Smooth muscle cell (in vitro differentiated cells): Measurements from ENCODE around the gene CFAP57. TPM values are rescaled to one million over a fixed set of nuclear protein-coding genes. Genes with fewer than 3 reads are reported as not detected.

Experiments
- DNase-seq: peaks from one replicate; lab custom pipeline; 2025; ENCODE audit not compliant: unreplicated experiment; lab: John Stamatoyannopoulos, UW
- H2AFZ ChIP-seq: fragments of 200-600 bp; sonication (generic); 2 replicates; pipeline ENCODE4 v1.6.0; 2016; ENCODE audit warnings: antibody characterized with exemption, low read depth, mild to moderate bottlenecking
- H3F3A ChIP-seq: fragments of 200-600 bp; sonication (generic); 2 replicates; pipeline ENCODE4 v1.6.0; 2017; ENCODE audit warnings: antibody characterized with exemption, low read depth
- H3K27ac ChIP-seq: fragments of 200-600 bp; sonication (generic); 2 replicates; pipeline ENCODE4 v1.5.1; 2016; ENCODE audit warnings: low read depth, mild to moderate bottlenecking
- H3K27me3 ChIP-seq: fragments of 200-600 bp; sonication (generic); 2 replicates; pipeline ENCODE4 v1.6.1; 2016; ENCODE audit warnings: low read depth, mild to moderate bottlenecking
- H3K36me3 ChIP-seq: fragments of 200-600 bp; sonication (generic); 2 replicates; pipeline ENCODE4 v1.5.1; 2016; ENCODE audit warnings: low read depth
- H3K4me1 ChIP-seq: fragments of 200-600 bp; sonication (generic); 2 replicates; pipeline ENCODE4 v1.5.1; 2016; ENCODE audit warnings: low read depth
- H3K4me2 ChIP-seq: fragments of 200-600 bp; sonication (generic); 2 replicates; pipeline ENCODE4 v1.6.0; 2016; ENCODE audit warnings: mild to moderate bottlenecking
- H3K4me3 ChIP-seq: fragments of 200-600 bp; sonication (generic); 2 replicates; pipeline ENCODE4 v1.5.1; 2016; ENCODE audit warnings: mild to moderate bottlenecking
- H3K79me2 ChIP-seq: fragments of 200-600 bp; sonication (generic); 2 replicates; pipeline ENCODE4 v1.6.0; 2016; ENCODE audit warnings: low read depth, mild to moderate bottlenecking
- H3K9ac ChIP-seq: fragments of 200-600 bp; sonication (generic); 2 replicates; pipeline ENCODE4 v1.6.0; 2016; ENCODE audit warnings: low read depth
- H3K9me3 ChIP-seq: fragments of 200-600 bp; sonication (generic); replicated peaks from 2 replicates; pipeline ENCODE4 v1.5.1; 2016; ENCODE audit warnings: low read depth
- H4K20me1 ChIP-seq: fragments of 200-600 bp; sonication (generic); 2 replicates; pipeline ENCODE4 v1.6.0; 2016; ENCODE audit warnings: low read depth
- WGBS: methylation state at CpG from one replicate; pipeline ENCODE4 v1.1.7; 2016; ENCODE audit warnings: low lambda C conversion rate; 5-methylcytosine and 5-hydroxymethylcytosine counted together
- polyA plus RNA-seq: library from polyadenylated mRNA; unstranded; fragments of >200 nt; fragmentation: Nextera tagmentation; extraction: Ambion mirVana; gene quantifications from 2 replicates; pipeline ENCODE4 v1.2.1, GENCODE V29; 2016
- total RNA-seq: library from RNA; depleted of rRNA; stranded (reverse); fragments of >200 nt; gene quantifications from 2 replicates; pipeline ENCODE4 v1.2.3, GENCODE V29; 2014
- TF ChIP-seq, protein P1 (sequence below): fragments of 200-600 bp; sonication (generic); IDR thresholded peaks from 2 replicates; pipeline ENCODE4 v1.5.1; 2017; ENCODE audit warnings: borderline replicate concordance, mild to moderate bottlenecking, antibody characterized with exemption; ENCODE audit not compliant: insufficient read depth, poor library complexity, severe bottlenecking

The CFAP57 gene
- total and polyA plus RNA-seq, 2 experiments from 2014 or later: 0.22 TPM; not detected in 1

DNA sequence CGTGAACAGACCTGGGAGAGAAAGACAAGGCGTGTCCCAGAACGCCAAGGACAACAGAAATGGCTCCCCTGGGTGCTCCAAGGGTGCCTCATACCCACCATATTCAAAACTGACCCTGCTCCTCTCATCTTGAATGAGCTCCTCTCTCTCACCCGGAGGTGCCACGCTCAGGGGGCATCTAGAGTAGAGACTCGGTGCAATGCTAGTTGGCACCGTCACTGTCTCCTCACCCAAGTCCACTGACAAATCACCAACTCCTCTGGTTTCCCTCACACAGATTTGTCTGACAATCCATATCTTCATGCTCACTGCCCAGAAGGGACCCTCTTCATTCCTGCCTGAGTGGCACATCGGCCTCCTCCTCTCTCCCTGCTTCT lies 102.7 kb downstream of the CFAP57 start:
- no peak overlapping the region for H3K4me3 ChIP-seq
- no peaks in the 10 kb centered on the region for H3K27me3 ChIP-seq
- H2AFZ ChIP-seq: no peak overlapping the region
- H3K4me2 ChIP-seq: no peak overlapping the region
- H3K9ac ChIP-seq: no peak overlapping the region
- H4K20me1 ChIP-seq: no peaks in the 10 kb centered on the region
- no peaks in the 10 kb centered on the region for H3K9me3 ChIP-seq
- TF ChIP-seq, protein P1, sequence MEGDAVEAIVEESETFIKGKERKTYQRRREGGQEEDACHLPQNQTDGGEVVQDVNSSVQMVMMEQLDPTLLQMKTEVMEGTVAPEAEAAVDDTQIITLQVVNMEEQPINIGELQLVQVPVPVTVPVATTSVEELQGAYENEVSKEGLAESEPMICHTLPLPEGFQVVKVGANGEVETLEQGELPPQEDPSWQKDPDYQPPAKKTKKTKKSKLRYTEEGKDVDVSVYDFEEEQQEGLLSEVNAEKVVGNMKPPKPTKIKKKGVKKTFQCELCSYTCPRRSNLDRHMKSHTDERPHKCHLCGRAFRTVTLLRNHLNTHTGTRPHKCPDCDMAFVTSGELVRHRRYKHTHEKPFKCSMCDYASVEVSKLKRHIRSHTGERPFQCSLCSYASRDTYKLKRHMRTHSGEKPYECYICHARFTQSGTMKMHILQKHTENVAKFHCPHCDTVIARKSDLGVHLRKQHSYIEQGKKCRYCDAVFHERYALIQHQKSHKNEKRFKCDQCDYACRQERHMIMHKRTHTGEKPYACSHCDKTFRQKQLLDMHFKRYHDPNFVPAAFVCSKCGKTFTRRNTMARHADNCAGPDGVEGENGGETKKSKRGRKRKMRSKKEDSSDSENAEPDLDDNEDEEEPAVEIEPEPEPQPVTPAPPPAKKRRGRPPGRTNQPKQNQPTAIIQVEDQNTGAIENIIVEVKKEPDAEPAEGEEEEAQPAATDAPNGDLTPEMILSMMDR: no peak
- H3K27ac ChIP-seq: no peak overlapping the region
- H3K36me3 ChIP-seq: no peaks in the 10 kb centered on the region
- no peak for DNase-seq
- H3K4me1 ChIP-seq: peaks cover 8% of the 10 kb centered on the region
- no peaks in the 10 kb centered on the region for H3K79me2 ChIP-seq
- no peaks in the 10 kb centered on the region for H3F3A ChIP-seq
- 97% methylated on average over 8 of the region's 8 CpGs for WGBS

DNA sequence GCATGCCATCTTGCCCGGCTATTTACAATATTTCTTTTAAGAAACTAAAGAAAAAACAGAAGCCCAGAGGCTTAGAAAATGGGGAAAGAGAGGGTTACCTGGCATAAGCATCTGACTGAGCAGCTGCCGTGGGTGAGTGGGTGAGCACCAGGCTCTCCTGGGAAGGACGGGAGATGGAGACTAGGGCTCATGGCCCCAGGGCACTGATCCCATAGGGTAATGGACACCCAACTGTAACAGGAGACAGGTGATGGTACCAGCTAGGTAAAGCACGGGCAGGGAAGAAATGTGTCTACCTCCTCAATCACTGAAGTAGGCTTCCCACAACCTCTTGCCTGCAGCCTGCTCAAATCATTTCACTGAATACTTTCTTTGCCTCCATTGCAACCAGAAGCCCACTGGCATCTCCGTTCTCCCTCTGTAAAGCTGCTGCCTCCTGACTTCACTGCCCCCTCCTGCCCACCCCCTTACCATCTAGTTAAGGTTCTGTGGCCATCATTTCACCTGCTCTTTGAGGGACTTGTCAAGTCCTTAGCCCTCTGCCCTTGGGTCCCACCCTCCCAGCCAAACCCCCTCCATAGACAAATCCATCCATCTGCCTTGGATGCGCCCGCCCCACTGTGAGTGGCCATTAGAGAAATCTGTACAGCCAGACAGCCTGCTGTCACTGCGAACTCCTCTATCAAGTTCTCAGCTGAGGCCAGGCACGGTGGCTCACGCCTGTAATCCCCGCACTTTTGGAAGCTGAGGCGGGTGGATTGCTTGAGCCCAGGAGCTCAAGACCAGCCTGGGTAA lies 103.9 kb downstream of the CFAP57 start:
- no peak overlapping the region for H3K4me2 ChIP-seq

DNA sequence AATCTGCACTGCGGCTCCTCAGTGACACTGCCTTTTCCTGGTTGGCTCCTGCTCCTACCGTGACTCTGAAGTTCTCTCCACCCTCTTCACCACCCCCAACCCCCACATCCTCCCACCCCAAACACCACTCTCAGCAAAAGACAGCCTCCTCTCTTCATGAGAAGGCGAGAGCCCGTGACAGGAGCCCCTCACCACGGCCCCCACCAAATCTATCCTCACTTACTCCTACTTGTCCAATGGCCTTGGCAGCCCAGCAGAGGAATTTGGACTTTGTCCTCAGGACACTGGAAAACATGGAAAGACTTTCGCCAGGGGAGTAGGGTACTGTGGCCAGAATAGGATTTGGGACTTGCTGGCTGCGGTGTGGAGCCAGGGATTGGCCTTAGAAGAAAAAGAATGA lies 104.5 kb downstream of the CFAP57 start:
- Histone ChIP-seq H3K9me3 (no peaks in the 10 kb centered on the region), H3K4me2 (no peak overlapping the region), H3K4me1 (no peaks in the 10 kb centered on the region), H4K20me1 (no peaks in the 10 kb centered on the region), H3K4me3 (no peak overlapping the region), H3K27ac (no peak overlapping the region), H3K36me3 (no peaks in the 10 kb centered on the region), H2AFZ (no peak overlapping the region), H3K27me3 (no peaks in the 10 kb centered on the region), H3K9ac (no peak overlapping the region), H3F3A (no peaks in the 10 kb centered on the region), H3K79me2 (no peaks in the 10 kb centered on the region)
- DNase-seq: no peak
- TF ChIP-seq, protein P1: no peak
- 90% methylated on average over 7 of the region's 7 CpGs for WGBS

More for the DNA sequence above, 103.9 kb downstream of the CFAP57 start:
- Histone ChIP-seq H3K4me3 (no peak overlapping the region), H3K4me1 (peaks cover 5% of the 10 kb centered on the region), H3F3A (no peaks in the 10 kb centered on the region), H4K20me1 (no peaks in the 10 kb centered on the region), H3K79me2 (no peaks in the 10 kb centered on the region), H3K9ac (no peak overlapping the region), H3K27ac (no peak overlapping the region), H3K36me3 (no peaks in the 10 kb centered on the region), H2AFZ (no peak overlapping the region), H3K27me3 (no peaks in the 10 kb centered on the region), H3K9me3 (no peaks in the 10 kb centered on the region)
- WGBS: 84% methylated on average over 12 of the region's 12 CpGs
- TF ChIP-seq, protein P1: no peak
- DNase-seq: no peak
